Stimulated activated CD4-positive, alpha-beta T cell treated with anti-CD3 and anti-CD28 coated beads, Interleukin-15, amount 100 ng/mL, for 1 hour (primary cell): ENCODE data around the gene PSRC1.

Source experiments
- DNase-seq, 2 donors: peaks; one replicate each; pipeline ENCODE4 v3.0.0-alpha.2; 2020; ENCODE audit warnings: low read depth in 1 of 2, low spot score in 1 of 2

PSRC1 gene

DNA sequence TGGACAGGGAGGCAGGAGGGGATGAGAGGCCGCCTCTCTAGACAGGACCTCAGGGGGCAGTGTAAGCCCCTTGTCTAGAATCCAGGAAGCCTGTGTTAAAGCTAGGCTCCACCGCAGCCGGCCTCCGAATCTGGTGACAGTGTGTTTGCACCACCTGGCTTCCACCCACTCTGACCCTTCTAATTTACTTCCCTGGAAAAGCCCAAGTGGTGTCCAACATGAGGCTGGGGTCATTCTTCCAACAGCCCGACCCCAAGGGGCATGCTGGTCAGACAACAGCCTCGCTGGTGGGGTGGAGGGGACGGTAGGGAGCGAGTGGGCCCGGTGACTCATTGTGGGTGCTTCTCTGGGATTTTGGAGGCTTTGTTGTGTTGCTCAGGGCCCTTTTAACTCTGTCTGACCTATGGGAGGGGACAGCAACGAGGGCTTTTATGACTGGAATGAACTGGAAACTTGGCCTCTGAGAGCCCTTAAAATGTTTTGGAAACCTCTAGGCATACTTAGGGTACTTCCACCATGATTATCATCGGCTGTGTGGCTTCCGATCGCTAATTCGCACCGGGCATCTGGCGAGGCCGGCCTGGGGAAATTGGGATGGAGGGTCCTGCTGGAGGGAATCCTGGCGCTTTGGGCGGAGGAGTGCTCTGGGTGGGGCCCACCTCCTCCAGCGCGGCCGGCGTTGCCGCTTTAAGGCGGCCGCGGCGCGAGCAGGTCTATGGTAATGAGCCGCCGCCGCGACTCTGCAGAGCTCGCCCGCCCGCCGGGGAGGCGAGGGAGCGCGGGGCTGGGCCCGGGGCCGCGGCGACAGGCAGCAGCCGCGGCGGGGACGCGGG, 33.9 kb downstream of the PSRC1 start, which contains the start of gene CELSR2:
CELSR2 (plus strand) TSS at position 743 of the 833 bp plus-strand sequence. CDS start 541 bp downstream, outside the sequence.
- DNase-seq, result peak; percentile 23 to 43

- DNase-seq, result no peak
Observed at GRCh38 chr1:109248444-109248796, 34.5 kb downstream of the PSRC1 start.

- DNase-seq, result no peak
Observed at GRCh38 chr1:109247401-109248365, 35.3 kb downstream of the PSRC1 start.

DNA sequence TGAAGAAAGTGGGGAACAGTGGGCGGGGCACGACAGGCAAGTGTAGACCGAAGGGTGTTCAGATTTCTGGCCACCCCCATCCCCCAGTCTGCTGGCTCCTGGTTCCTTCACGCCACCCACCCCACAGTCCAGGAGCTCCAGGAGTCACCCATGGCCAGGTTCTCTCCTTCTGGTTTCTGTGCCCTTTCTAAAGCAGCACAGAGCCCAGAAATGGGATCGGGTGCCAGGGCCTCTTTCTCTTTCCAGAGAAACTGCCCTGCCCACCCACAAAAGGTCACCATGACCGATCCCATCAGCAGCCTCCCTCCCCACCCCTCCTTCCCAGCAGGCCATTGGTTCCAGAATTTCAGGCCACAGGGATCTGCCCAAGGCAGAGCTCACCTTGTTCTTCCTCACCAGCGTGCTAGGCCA, 36.8 kb downstream of the PSRC1 start:
- no peak for DNase-seq

DNA sequence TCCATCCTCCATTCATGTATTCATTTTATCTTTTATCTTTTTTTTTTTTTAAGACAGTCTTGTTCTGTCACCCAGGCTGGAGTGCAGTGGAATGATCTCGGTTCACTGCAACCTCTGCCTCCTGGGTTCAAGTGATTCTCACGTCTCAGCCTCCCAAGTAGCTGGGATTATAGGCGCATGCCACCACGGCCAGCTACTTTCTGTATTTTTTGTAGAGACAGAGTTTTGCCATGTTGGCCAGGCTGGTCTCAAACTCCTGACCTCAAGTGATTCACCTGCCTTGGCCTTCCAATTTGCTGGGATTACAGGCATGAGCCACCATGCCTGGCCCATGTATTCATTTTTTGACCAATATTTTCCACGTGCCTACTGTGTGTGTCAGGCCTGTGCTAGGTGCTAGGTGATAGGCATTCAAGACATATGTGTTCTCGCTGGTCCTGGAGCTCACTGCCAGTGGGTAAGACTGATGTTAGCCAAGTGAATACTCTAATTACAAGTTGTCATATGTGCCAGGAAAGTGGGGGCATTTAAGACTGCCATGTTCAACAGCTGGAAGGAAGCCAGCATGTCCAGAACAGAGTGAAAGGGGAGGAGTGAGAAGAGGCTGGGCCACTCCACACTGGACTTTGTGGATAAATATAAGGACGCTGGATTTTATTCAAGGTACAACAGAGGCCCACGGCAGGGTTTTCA, 38.9 kb downstream of the PSRC1 start:
- no peak for DNase-seq

DNA sequence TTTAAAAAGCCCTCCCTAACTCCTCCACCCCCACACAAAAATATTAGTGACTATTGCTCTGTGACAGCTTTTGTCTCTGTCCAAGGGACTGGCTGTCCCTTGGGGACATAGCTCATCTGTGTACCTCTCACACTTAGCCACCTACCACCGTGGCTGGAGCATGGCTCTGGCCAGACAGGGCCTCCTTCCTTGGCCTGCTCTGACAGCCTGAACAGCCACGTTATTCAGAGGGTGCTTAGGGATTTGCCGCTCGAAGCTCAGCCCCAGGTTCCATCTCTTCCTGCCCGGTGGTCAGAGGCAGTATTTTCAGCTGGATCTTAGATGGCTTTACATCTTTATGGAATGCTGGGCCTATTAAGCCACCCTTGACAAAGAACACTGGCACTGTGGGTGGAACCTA, 39.7 kb downstream of the PSRC1 start:
- no peak for DNase-seq

DNA sequence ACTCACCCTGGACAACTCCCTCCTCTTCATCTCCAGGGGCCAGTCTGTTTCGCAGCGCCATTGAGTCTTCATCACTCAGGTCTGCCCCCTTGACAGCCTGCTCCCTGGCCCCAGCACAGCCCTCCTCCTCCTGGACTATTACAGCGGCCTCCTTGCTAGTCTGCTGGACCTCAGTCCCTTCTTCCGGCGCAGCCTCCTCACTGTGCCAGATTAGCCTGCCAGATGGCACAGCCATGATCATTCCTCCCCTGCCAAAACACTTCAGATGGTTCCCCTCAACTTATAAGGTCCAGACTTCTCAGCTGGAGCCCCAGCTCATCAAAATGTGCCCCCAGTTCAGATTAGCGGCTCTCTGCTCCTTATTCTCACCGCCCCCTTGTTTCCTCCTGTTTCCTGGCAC, 40.6 kb downstream of the PSRC1 start:
- no peak for DNase-seq

- no peak for DNase-seq
Observed at GRCh38 chr1:109241841-109242345, 41.1 kb downstream of the PSRC1 start.

DNA sequence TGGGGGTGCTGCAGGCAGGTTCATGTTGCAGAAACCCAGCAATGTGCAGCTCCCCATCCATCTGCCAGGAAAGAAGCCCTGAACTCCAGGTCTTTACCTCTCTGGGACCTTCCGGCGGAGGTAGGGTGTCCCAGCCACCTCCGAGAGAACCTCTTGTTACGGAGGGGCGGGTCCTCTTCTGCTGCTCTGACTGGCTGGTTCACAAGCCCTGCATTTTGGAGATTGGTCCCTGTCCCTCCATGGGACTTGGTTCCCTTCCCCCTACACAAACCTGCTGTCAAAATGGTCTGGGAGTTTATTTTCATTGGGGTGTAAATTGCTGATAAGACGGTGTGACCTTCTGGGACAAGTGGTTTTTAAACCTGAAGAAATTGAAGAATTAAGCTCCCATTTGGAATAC, 41.6 kb downstream of the PSRC1 start:
- no peak for DNase-seq

GRCh38 chr1:109240158-109241152, 42.5 kb downstream of the PSRC1 start:
- no peak for DNase-seq

- DNase-seq, result no peak
Observed at GRCh38 chr1:109239409-109240068, 43.4 kb downstream of the PSRC1 start.

- no peak for DNase-seq
Observed at GRCh38 chr1:109239047-109239408, 43.9 kb downstream of the PSRC1 start.

- DNase-seq, result no peak
Observed at GRCh38 chr1:109238382-109238781, 44.6 kb downstream of the PSRC1 start.

DNA sequence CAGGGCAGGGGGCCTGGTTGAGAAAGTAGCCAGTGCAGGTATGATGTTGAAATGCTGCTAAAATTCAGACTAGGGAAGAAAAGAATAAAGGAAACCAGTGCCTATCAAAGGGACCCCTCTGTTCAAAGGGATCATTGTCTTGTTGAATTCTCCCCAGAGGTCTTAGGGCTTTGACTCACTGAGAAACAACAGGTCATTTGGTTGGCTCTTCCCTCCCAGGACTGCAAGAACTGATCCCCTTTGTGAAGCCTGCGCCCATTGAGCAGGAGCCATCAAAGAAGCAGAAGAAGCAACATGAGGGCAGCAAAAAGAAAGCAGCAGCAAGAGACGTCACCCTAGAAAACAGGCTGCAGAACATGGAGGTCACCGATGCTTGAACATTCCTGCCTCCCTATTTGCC, 45.4 kb downstream of the PSRC1 start:
- DNase-seq, result no peak

DNA sequence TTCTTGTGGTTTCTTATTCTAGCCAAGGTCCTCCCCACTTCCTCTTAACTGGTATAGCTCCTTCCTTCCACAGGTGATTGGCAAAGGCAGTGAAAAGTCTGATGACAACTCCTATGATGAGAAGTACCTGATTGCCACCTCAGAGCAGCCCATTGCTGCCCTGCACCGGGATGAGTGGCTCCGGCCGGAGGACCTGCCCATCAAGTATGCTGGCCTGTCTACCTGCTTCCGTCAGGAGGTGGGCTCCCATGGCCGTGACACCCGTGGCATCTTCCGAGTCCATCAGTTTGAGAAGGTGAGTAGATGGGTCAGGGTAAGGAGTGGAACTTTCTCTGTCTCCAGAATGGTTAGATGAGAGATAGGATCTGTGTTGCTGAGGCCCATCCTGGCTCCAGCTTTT, 47.8 kb downstream of the PSRC1 start:
- DNase-seq, result no peak

DNA sequence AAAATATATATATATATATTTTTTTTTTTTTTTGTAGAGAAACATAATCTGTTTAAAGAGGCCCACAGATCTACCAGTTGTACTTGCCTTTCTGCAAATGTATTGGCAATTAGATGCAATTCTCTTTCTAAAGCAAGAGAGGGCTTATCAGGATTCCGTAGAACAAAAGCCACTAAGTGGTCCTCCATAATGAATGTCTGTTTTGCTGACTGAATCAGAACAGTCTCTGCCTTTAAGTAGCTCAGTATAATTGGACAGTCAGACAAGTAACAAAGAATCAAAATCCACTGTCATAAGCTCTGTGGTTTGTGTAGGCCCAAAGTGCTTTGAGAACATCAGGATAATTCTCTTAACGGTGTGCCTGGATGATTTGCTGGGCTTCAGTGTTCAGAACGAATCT, 51.9 kb downstream of the PSRC1 start:
- DNase-seq, result no peak
